ENCODE measurements around the gene OR7A10.

The OR7A10 gene

GRCh38 chr19:14848822-14849221 lies at the start of gene OR7A10:
TSS of gene OR7A10 (minus strand) at chr19:14848922. CDS start at chr19:14841877, 7,045 bp downstream.
- TF ChIP-seq EZH2phosphoT487 (IDR thresholded peaks at IDR 0.05; ENCODE audit: low read length) (no peak), CTCF (IDR thresholded peaks at IDR 0.05; ENCODE audit: low read length) (no peak), EZH2 (optimal IDR thresholded peaks at IDR 0.05; ENCODE audit: low read depth, low read length) (no peak)
- DNase-seq, result no peak
- Histone ChIP-seq H3K4me1 (ENCODE audit: low read length) (no peaks in the 10 kb centered on the region), H3K4me2 (ENCODE audit: low read depth, low read length) (no peak within 1 kb of the TSS), H3K79me2 (ENCODE audit: low read length) (no peaks in the 10 kb centered on the region), H4K20me1 (ENCODE audit: insufficient read depth, low read length) (no peaks in the 10 kb centered on the region), H3K4me3 (ENCODE audit: low read length) (no peak within 1 kb of the TSS), H3K36me3 (replicated peaks; ENCODE audit: insufficient read depth, low read length) (no peaks in the 10 kb centered on the region), H2AFZ (ENCODE audit: low read length) (no peak within 1 kb of the TSS), H3K9ac (ENCODE audit: low read length) (no peak within 1 kb of the TSS), H3K27me3 (replicated peaks; ENCODE audit: insufficient read depth, low read length) (peaks cover 77% of the 10 kb centered on the region), H3K27ac (ENCODE audit: low read length) (no peak within 1 kb of the TSS), H3K9me2 (replicated peaks; ENCODE audit: insufficient read depth, low read length) (no peaks in the 10 kb centered on the region), H3F3A (ENCODE audit: insufficient read depth, low read length) (no peaks in the 10 kb centered on the region), H3K9me3 (replicated peaks; ENCODE audit: insufficient read depth, low read length) (no peaks in the 10 kb centered on the region)

- H2AFZ ChIP-seq (ENCODE audit: low read length), result no peak overlapping the region
- TF ChIP-seq CTCF (IDR thresholded peaks at IDR 0.05; ENCODE audit: low read length) (no peak), EZH2phosphoT487 (IDR thresholded peaks at IDR 0.05; ENCODE audit: low read length) (no peak), EZH2 (optimal IDR thresholded peaks at IDR 0.05; ENCODE audit: low read depth, low read length) (no peak)
- no peak overlapping the region for H3K9ac ChIP-seq (ENCODE audit: low read length)
- no peaks in the 10 kb centered on the region for H3K79me2 ChIP-seq (ENCODE audit: low read length)
- H3K27me3 ChIP-seq (replicated peaks; ENCODE audit: insufficient read depth, low read length), result peaks cover 63% of the 10 kb centered on the region
- no peak overlapping the region for H3K4me2 ChIP-seq (ENCODE audit: low read depth, low read length)
- no peak for DNase-seq
- peaks cover 6% of the 10 kb centered on the region for H3F3A ChIP-seq (ENCODE audit: insufficient read depth, low read length)
- no peaks in the 10 kb centered on the region for H3K9me3 ChIP-seq (replicated peaks; ENCODE audit: insufficient read depth, low read length)
- no peaks in the 10 kb centered on the region for H3K9me2 ChIP-seq (replicated peaks; ENCODE audit: insufficient read depth, low read length)
- no peak overlapping the region for H3K4me3 ChIP-seq (ENCODE audit: low read length)
- no peaks in the 10 kb centered on the region for H3K36me3 ChIP-seq (replicated peaks; ENCODE audit: insufficient read depth, low read length)
- H3K4me1 ChIP-seq (ENCODE audit: low read length), result peaks cover 5% of the 10 kb centered on the region; the same call in 1 of the 2 replicates
- no peak overlapping the region for H3K27ac ChIP-seq (ENCODE audit: low read length)
- H4K20me1 ChIP-seq (ENCODE audit: insufficient read depth, low read length), result no peaks in the 10 kb centered on the region
Measured at GRCh38 chr19:14890643-14891379, 42.1 kb upstream of the OR7A10 start.

- no peaks in the 10 kb centered on the region for H3K36me3 ChIP-seq (replicated peaks; ENCODE audit: insufficient read depth, low read length)
- H3K4me3 ChIP-seq (ENCODE audit: low read length), result no peak overlapping the region
- TF ChIP-seq EZH2phosphoT487 (IDR thresholded peaks at IDR 0.05; ENCODE audit: low read length) (no peak), CTCF (IDR thresholded peaks at IDR 0.05; ENCODE audit: low read length) (no peak), EZH2 (optimal IDR thresholded peaks at IDR 0.05; ENCODE audit: low read depth, low read length) (no peak)
- no peak overlapping the region for H2AFZ ChIP-seq (ENCODE audit: low read length)
- peaks cover 58% of the 10 kb centered on the region for H3K27me3 ChIP-seq (replicated peaks; ENCODE audit: insufficient read depth, low read length)
- no peaks in the 10 kb centered on the region for H3K79me2 ChIP-seq (ENCODE audit: low read length)
- H3K4me1 ChIP-seq (ENCODE audit: low read length), result peaks cover 5% of the 10 kb centered on the region; the same call in 1 of the 2 replicates
- H3K27ac ChIP-seq (ENCODE audit: low read length), result no peak overlapping the region
- no peak overlapping the region for H3K4me2 ChIP-seq (ENCODE audit: low read depth, low read length)
- H3K9ac ChIP-seq (ENCODE audit: low read length), result no peak overlapping the region
- no peak for DNase-seq
- peaks cover 6% of the 10 kb centered on the region for H3F3A ChIP-seq (ENCODE audit: insufficient read depth, low read length)
- H3K9me3 ChIP-seq (replicated peaks; ENCODE audit: insufficient read depth, low read length), result no peaks in the 10 kb centered on the region
- no peaks in the 10 kb centered on the region for H3K9me2 ChIP-seq (replicated peaks; ENCODE audit: insufficient read depth, low read length)
- no peaks in the 10 kb centered on the region for H4K20me1 ChIP-seq (ENCODE audit: insufficient read depth, low read length)
Measured at GRCh38 chr19:14889994-14890642, 41.4 kb upstream of the OR7A10 start.

Data from MM.1S (cell line).